ENCODE measurements around the gene CHAT.

DNA sequence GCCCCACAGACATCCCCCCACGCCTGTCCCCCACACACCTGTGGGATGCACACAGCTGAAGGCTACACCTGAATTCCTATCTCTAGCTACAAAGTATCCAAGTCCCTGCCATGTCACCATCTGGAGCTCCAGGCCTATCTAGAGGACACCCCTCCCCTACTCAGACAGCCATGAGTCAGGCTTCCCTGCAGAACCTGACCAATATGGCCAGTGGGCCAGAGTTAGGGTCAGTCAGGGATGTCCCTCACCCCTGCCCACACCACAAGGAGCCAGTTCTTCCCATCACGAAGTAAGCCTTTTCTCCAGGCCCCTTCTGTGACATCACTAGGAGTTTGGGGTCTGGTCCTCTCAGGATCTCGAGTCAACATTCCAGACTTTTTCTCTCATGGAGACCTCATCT lies 14.3 kb upstream of the CHAT start:
- no peak for TF ChIP-seq CTCF (IDR thresholded peaks at IDR 0.05)
- no peak for TF ChIP-seq POLR2A (IDR thresholded peaks at IDR 0.05)
